ENCODE data around the gene FOXK1. TPM values are rescaled to one million over a fixed set of nuclear protein-coding genes. Genes with fewer than 3 reads are reported as not detected.

Gene FOXK1
- total and polyA plus RNA-seq, 9 of the 15 experiments (the other 6 are each of a cell fraction or from before 2014, with no cell fraction given): 0.32 to 45.5 (median 8.1) TPM

GRCh38 chr7:4760952-4761351 is 78.9 kb downstream of the FOXK1 start:
- Histone ChIP-seq H3K9me1 (ENCODE audit: control insufficient read depth, insufficient read depth, low read length) (peaks cover 3% of the 10 kb centered on the region), H3K27me3 (ENCODE audit: control insufficient read depth in 2 of 2, insufficient read depth in 2 of 2, low read length in 2 of 2) (no peaks in the 10 kb centered on the region), H3K4me1 (replicated peaks in 1 of 2; ENCODE audit: control insufficient read depth in 2 of 2, insufficient read depth in 2 of 2, low read length in 2 of 2) (peaks cover 0 to 11% of the 10 kb centered on the region in 2 experiments; a peak in 1 of 5 replicates), H3K4me3 (no peak overlapping the region), H3K36me3 (ENCODE audit: control insufficient read depth, insufficient read depth, low read length) (peaks cover 90% of the 10 kb centered on the region; the same call in 2 of the 3 replicates), H3K9me3 (replicated peaks; ENCODE audit: control insufficient read depth, insufficient read depth, low read depth, low read length) (no peaks in the 10 kb centered on the region), H2AFZ (ENCODE audit: low read depth, low read length) (no peak overlapping the region), H4K20me1 (replicated peaks; ENCODE audit: control insufficient read depth, insufficient read depth, low read length) (0 out of 2 replicates have a peak, but pooled peaks cover 4% of the 10 kb centered on the region), H3K9ac (ENCODE audit: insufficient read depth in 1 of 2, low read depth in 2 of 2, low read length in 2 of 2) (0 out of 4 replicates have a peak overlapping the region, but pooled peaks of 1 of the 2 experiments have one; percentile 20), H3K4me2 (ENCODE audit: insufficient read depth, low read length) (no peak overlapping the region), H3K79me2 (ENCODE audit: control insufficient read depth, insufficient read depth, low read length) (no peaks in the 10 kb centered on the region), H3K27ac (ENCODE audit: extremely low read depth, low read depth, low read length) (no peak overlapping the region)
- WGBS (ENCODE audit: insufficient coverage, low coverage, missing lambda C conversion rate): 98% methylated on average over 19 of the region's 26 CpGs
- FAIRE-seq (no peak), ATAC-seq (no peak), DNase-seq (ENCODE audit: extremely low read depth in 1 of 4, low spot score in 3 of 4) (no peak)
- CTCF ChIA-PET (ENCODE audit: low intra/inter-chr PET ratio): no interaction called here
- intact Hi-C loops (cut with micrococcal nuclease): no loop called here
- BruUV-seq (replicated peaks): no TSS peak
- TF ChIP-seq AFF4 (CRISPR knock-in tag; IDR thresholded peaks at IDR 0.05) (no peak), RBM22 (IDR thresholded peaks at IDR 0.05; ENCODE audit: low read depth, low read length, poor library complexity, severe bottlenecking) (peak; percentile 70), SIRT6 (IDR thresholded peaks at IDR 0.05; ENCODE audit: low read depth, low read length) (no peak), E2F3 (CRISPR knock-in tag; IDR thresholded peaks at IDR 0.05) (no peak), KAT8 (IDR thresholded peaks at IDR 0.05; ENCODE audit: low read depth) (no peak), PHTF2 (CRISPR knock-in tag; IDR thresholded peaks at IDR 0.05) (no peak), CAMTA2 (CRISPR knock-in tag; conservative IDR thresholded peaks at IDR 0.05) (no peak), HMG20A (CRISPR knock-in tag; conservative IDR thresholded peaks at IDR 0.05) (no peak), ARID4B (CRISPR knock-in tag; IDR thresholded peaks at IDR 0.05) (no peak), POLR2G (IDR thresholded peaks at IDR 0.05; ENCODE audit: low read depth, low read length) (peak; percentile 43; the same call in 1 of the 2 replicates)
- in situ Hi-C loops (cut with MboI): no loop called here
- POLR2A ChIA-PET: interaction anchor here (0.6 kb wide), 1 partner anchor 122 kb away, joined by 3 read pairs; no protein-coding TSS in a partner anchor

Measured in K562 (cell line).